ENCODE results near the gene DDX42. TPM values are rescaled to one million over a fixed set of nuclear protein-coding genes. Genes with fewer than 3 reads are reported as not detected.

The DDX42 gene
- total and polyA plus RNA-seq, 2 of the 13 experiments (the other 11 are each of a cell fraction or from before 2014, with no cell fraction given) = 87.2 to 92.9 TPM

- TF ChIP-seq MZF1 (CRISPR knock-in tag; IDR thresholded peaks at IDR 0.05; ENCODE audit: borderline replicate concordance) = no peak
- TF ChIP-seq ZNF530 (CRISPR knock-in tag; IDR thresholded peaks at IDR 0.05; ENCODE audit: low read depth) = no peak
- no peak for TF ChIP-seq TFAP4 (IDR thresholded peaks at IDR 0.05; ENCODE audit: borderline replicate concordance, low read depth)
- no peak for TF ChIP-seq CBFB (CRISPR knock-in tag; IDR thresholded peaks at IDR 0.05)
- no peak for TF ChIP-seq HMG20A (CRISPR knock-in tag; IDR thresholded peaks at IDR 0.05; ENCODE audit: borderline replicate concordance)
- TF ChIP-seq HNRNPLL (IDR thresholded peaks at IDR 0.05; ENCODE audit: low read depth, low read length, poor library complexity, severe bottlenecking) = no peak
- no peak for TF ChIP-seq TRIM22 (IDR thresholded peaks at IDR 0.05)
- no peak for TF ChIP-seq ZNF598 (CRISPR knock-in tag; IDR thresholded peaks at IDR 0.05; ENCODE audit: borderline replicate concordance)
- TF ChIP-seq KLF9 (CRISPR knock-in tag; IDR thresholded peaks at IDR 0.05; ENCODE audit: low read depth) = no peak
- TF ChIP-seq KDM6A (CRISPR knock-in tag; IDR thresholded peaks at IDR 0.05; ENCODE audit: low read depth) = no peak
- no peak for TF ChIP-seq SNAPC4 (CRISPR knock-in tag; IDR thresholded peaks at IDR 0.05)
- TF ChIP-seq SAP130 (CRISPR knock-in tag; IDR thresholded peaks at IDR 0.05; ENCODE audit: low read depth) = no peak
- no peak for TF ChIP-seq ZNF646 (CRISPR knock-in tag; IDR thresholded peaks at IDR 0.05)
- no peak for TF ChIP-seq DMAP1 (CRISPR knock-in tag; IDR thresholded peaks at IDR 0.05)
- TF ChIP-seq HOXA5 (CRISPR knock-in tag; IDR thresholded peaks at IDR 0.05) = no peak
Observed at GRCh38 chr17:63826468-63827001, 52.6 kb downstream of the DDX42 start (continued).
